Measurements from ENCODE around the gene FBL. TPM values are rescaled to one million over a fixed set of nuclear protein-coding genes. Genes with fewer than 3 reads are reported as not detected.

Gene FBL
- total RNA-seq, 1 donor from 2014 or later: 52.9 TPM

DNA sequence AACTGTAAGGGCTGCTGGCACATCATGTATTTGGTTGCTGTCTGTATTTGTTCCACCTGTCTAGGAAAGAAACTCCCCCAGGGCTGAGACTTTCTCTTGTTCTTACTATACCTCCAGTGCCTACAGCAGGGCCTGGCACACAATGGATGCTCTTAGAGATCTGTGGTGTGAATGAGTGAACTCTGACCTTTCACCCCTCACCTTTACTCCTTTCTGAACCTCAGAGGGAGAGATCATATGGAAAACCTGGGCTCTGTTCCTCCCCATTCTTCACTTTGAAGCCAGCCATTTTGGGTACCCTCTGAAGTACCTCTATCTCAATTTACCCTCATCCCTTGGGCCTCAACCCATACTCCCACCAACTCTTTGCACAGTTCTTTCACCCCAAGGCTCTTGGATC lies 15.3 kb downstream of the FBL start:
- intact Hi-C loops (cut with DNase I): no loop called here
- ATAC-seq (ENCODE audit: poor library complexity): no peak

DNA sequence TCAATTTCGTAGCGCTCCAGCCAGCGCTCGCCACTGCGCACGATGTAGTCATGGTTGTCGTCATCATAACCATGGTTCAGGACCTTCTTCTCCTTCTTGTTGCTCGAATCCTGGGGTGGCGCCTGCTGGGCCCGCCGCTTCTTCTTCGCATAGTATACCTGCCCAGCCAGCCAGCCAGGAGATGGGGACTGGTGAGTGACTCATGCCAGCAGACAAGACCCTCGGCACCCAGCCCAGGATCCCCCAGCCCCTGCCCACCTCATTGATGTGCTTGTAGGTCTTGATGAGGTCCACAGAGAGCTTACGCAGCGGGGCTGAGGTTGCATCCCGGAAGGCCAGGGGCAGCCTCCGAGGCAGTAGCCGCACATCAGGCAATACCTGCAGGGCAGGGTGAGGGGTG lies 15.8 kb downstream of the FBL start:
- DNase-seq (no peak), ATAC-seq (ENCODE audit: poor library complexity) (no peak)
- intact Hi-C loops (cut with DNase I): no loop called here

More for the DNA sequence above, 15.3 kb downstream of the FBL start:
- DNase-seq: no peak

DNA sequence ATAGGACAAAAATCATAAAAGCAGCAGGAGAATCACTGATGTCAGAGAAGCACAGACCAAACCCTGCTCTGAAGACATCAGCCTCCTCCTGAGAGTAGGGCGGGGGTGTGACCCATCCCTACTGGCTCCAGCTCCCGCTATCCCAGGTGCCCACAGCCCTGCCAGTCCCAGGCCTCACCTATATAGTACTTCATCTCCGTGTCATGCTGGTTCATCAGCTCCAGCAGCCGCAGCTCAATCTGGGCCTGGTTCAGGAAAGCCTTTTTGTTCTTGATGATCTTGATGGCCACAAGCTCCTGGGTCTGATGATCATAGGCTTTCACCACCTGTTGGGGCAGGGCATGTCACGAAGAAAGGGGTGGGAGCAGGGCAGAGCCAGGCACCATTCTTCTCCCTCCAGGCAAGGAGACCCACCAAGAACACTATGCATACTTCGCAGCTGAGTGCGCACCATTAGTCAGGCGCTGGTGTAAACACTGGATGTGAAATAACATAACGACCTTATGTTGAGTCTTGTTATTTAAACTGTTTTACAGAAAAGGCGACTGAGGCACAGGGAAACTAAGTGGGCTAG lies 16.4 kb downstream of the FBL start:
- intact Hi-C loops (cut with DNase I): no loop called here
- ATAC-seq (ENCODE audit: poor library complexity) (no peak), DNase-seq (no peak)

DNA sequence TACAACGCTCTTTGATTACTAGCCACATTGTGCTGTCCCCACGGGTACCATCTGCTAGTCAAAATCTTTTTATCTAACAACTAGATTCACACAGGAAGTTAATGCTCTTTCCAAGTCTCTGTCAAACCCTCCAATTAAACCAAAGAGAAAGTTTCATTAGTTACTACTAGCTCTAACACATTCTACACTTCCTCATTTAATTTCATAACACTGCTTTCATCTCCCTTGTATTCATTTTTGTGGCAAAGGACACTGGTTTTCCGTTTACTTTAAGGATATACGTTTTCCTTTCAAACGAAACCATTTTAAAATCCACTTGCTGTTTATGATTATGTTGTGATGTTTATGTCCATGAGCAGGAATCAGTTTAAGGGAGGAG lies 17.5 kb downstream of the FBL start:
- intact Hi-C loops (cut with DNase I): no loop called here
- DNase-seq (no peak), ATAC-seq (ENCODE audit: poor library complexity) (no peak)

DNA sequence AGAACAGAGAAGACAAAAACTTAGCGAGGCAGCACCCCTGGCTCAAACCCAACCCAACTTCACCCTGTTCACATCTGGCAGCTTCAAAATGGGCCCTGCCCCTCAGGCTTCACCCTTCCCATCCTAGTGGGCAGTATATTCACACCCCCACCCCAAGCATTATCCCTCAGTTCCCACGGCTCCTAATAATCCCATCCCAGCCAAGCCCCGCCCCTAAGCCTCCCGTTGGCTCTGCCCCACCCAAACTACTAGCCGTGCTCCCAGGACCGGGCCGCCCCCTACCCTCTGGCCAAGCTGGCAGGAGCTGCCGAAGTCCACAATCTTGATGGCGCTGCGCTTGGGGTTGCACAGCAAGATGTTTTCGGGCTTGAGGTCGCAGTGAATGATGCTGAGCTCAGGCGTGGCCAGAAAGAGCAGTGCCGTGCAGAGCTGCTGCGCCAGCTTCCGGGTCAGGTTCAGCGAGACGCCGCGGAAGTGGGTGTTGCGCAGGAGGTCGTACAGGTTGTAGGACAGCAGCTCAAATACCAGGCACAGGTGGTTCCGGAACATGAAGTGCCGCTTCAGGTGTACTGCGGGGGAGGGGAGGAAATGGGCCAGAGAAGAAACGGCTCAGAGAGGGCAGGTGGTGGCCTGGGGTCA lies 18.0 kb downstream of the FBL start:
- intact Hi-C loops (cut with DNase I): no loop called here
- DNase-seq (no peak), ATAC-seq (ENCODE audit: poor library complexity) (no peak)

DNA sequence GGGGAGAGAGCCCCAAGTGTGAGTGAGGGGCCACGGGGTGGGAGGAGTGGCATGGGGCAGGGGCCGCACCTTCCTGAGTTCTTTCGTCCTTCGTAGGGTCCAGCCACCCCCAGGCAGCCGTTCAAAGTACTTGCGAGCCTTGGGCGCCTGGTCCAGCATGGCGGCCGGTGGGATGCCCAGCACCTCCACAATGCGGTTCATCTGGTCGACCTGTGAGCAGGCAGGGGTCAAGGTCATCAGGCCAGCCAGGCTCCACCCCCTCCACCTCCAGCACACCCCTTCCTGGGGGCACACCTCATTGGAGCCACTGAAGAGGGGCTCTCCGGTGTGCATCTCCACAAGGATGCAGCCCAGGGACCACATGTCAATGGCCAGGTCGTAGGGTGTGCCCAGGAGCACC lies 19.0 kb downstream of the FBL start:
- ATAC-seq (ENCODE audit: poor library complexity) (no peak), DNase-seq (no peak)
- intact Hi-C loops (cut with DNase I): no loop called here

DNA sequence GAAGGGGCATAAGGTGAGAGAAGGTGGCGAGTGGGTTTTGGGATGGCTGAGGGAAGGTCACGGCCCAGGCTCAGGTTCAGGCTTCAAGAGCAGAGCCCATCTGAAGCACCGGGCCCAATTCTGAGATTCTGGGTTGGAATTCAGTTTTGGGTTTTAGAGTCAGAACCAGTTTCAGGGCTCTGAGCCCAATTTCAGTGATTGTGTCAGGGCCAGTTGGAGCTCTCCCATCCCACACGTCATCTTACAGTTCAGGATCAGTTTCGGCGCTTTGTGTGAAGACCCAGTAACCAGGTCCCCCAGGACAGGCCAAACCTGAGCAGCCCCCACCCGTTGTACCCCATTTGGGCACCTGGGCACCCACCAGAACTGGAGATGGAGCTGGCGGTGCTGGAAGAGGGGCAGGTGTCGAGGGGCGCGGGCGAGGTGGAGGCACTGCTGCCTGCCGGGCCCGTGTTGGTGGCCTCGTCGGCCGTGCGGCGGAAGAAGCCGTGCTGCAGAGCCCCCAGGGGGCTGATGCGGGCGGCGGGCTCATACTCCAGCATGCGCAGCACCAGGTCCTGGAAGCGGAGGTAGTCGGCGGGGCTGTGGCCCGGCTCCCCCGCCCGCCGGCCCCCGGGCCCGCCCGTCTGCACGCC lies 19.8 kb downstream of the FBL start:
- DNase-seq (no peak), ATAC-seq (ENCODE audit: poor library complexity) (no peak)
- intact Hi-C loops (cut with DNase I): no loop called here

DNA sequence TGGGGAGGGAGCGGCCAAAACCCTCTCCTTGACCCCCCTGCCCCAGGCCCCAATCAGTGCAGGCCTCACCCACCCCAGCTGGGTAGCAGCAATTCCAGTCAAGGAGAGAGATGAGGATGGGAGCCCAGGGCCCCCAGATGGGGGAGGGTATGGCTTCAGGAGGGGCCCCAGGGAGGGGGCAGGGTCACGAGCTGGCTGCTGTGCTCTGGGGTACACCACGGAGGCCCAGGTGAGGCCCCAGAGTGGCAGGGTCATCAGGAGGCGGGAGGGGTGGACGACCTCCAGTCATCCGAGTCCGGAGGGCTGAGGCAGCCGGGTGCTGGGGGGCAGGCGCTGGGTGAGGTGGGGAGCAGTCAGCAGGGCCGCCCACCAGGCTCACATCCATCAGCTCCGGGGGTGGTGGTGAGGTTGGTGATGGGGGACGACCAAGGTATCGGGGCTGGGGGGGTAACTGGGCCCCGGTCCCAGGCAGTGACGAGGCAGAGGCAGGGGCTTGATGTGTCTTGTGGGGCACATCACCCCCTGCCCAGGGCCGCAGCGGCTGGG lies 20.6 kb downstream of the FBL start:
- intact Hi-C loops (cut with DNase I): no loop called here
- DNase-seq: no peak
- no peak for ATAC-seq (ENCODE audit: poor library complexity)

DNA sequence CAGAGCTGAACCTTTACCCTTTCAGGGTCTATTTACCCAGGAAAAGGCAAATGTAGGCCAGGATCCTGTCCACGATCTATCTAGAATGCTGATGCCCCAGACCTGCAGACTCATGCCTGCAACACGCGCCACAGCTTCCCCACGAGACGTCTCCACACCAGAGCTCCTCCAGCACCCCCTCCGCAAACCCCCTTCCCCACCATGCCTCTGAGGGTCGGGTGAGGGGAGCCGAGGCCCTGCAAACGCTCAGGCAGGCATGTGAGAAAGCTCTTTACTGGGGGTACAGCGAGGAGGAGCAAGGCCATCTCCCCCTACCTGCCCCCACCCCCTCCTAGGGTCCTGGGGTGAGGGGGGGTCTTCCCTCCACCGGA lies 21.1 kb downstream of the FBL start:
- DNase-seq: no peak
- intact Hi-C loops (cut with DNase I): no loop called here
- peak; percentile 1 for ATAC-seq (ENCODE audit: poor library complexity)

DNA sequence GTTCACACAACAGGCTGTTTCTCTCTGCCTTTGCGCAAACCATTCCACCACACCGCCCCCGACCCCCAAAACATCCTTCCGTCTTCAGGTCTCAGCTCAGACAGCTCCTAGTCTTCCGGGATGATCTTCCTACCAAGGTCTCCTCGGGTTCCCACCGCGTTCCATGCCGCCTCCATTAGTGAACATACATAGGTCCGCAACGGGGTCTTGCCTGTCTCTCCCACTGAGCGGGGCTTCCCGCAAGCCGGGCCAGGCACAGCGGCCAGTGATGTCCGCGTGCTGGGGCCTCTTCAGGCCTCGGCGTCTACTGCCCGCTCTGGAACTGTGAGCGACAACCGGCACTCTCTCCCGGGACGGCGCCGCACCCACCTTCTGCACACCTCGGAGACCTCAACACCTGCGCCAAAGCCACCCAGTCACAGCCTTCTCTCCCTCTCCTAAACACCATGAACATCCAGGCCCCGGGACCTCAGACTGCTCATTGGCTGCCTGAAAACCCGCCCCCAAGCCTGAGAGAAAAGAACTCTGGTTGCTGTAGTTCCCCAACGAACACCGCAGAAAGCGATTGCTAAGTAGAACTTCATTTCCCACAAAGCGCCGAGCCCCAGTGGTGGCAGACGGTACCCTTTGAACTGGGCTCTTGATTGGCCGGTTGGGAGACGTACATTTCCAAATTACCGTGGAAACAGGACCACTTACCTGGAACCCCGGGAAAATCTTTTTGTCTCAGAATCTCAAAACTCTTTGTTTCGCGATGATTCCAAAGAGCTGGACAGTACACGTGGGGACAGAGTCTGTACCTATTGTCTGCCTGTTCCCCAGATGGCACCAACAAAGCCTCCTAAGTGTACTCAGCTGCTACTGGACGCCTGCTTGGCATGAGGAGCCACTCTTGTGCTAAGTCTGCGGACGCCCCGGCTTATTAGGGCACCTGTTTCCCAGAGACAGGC lies 21.8 kb downstream of the FBL start:
- intact Hi-C loops (cut with DNase I): no loop called here
- ATAC-seq (ENCODE audit: poor library complexity): peak; percentile 96
- peak; percentile 90 for DNase-seq

DNA sequence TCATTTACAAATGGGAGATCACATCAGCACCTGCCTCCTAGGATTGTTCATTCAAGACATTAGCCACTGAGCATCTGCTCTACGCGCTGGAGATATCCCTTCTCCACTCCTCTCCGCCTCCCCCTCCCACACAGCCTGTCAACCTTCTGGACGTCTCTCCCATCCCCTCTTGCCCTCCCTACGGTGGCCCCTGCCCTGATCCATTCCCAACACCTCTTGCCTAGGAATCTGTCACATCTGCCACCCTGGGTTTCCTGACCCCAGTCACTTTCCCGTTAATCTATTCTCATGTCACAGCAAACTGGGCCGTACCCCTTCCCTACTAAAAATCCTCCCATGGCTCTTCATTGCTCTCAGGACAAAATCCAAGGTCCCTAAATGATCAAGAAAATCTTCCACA lies 22.5 kb downstream of the FBL start:
- peak; percentile 11 for ATAC-seq (ENCODE audit: poor library complexity)
- intact Hi-C loops (cut with DNase I): no loop called here
- no peak for DNase-seq

DNA sequence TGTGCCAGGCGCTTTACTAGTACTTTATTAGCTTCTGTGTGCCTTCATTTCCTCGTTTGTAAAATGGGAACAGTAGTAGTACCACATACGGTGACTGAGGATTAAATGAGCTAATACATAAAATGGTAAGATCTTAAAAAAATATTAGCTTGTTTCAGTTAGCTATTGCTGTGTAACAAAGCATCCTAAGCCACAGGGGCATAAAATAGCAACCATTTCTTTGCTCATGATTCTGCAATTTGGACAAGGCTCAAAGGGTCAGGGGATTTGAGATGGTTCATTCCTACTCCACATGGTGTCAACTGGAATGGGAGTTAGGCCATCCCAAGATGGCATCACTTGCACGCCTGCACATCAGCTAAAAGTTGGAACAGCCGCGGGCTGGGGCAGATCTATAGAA lies 25.5 kb downstream of the FBL start:
- no peak for DNase-seq
- ATAC-seq (ENCODE audit: poor library complexity): no peak
- intact Hi-C loops (cut with DNase I): no loop called here

DNA sequence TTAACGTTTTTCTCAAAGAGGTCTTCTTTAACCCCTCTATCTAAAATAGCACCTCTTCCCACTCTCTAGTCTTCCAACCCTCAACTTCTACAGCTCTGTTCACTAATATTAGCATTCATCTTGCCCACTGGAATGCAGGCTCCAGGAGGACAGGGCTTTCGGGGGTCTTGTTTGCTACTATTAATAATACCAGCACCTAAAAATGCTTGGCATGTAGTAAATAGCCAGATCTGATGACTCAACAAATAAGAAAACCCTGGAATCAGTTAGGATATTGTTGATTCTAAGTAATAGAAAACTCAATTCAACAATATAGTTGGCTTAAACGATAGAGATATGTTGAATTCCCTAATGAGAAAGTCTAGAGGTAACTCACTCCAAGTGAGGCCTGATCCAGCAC lies 26.4 kb downstream of the FBL start:
- DNase-seq (no peak), ATAC-seq (ENCODE audit: poor library complexity) (no peak)
- intact Hi-C loops (cut with DNase I): loop anchor here (10.0 kb wide), 1 partner anchor 155 kb away; the partner anchor contains the start of gene PSMC4

DNA sequence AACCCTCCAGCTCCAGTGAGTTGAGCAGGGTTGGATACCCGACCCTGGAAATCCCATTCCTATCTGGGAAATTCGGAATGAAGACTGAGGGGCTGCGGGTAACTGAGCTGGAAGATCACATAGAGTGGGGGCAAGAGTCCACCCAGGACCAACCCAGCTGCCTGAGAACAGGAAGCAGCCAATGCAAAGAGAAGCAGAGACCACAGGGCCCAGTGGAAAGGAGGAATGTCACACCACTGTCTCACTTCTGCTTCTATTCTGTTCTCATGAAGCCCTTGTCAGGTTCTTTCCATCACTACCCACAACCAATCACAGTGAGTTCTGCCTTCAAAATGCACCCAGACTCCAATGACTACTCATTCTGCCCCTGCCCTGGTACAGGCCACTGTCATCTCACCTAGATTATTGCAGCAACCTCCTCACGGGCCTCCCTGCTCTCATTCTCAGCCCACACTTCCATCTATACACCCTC lies 27.5 kb downstream of the FBL start:
- no peak for DNase-seq
- intact Hi-C loops (cut with DNase I): loop anchor here (10.0 kb wide), 1 partner anchor 156 kb away; the partner anchor contains the start of gene PSMC4
- no peak for ATAC-seq (ENCODE audit: poor library complexity)

DNA sequence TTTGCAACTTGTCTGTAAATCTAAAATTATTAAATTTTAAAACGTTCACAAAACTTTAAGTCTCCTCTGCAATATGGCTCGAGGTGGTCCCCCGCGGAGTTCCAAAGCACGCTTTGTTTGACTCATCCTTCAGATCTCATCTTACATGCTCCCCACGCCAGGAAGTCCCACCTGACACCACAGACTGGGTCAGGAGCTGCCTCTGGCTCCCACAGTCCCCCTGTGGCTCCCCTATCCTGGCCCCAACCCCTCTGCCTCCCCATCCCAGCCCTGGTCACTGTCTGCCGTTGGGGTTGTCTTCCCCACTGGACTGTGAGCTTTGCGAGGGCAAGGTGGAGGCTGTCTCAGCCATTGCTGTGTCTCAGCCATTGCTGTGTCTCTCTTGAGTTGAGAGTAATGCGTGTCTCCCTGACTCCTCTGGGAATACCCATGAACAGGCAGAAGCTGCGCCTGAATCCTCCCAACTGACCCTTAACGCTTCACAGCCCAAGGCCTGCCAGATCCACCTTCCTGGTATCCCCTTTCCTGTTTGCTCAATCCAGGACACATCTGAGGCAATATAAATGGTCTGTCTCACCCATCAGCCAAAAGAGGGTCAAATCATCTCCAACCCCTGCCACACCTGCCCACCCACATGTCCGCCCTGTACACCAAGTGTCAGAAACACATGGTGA lies 28.2 kb downstream of the FBL start:
- ATAC-seq (ENCODE audit: poor library complexity) (no peak), DNase-seq (no peak)
- intact Hi-C loops (cut with DNase I): loop anchor here (10.0 kb wide), 1 partner anchor 157 kb away; the partner anchor contains the start of gene PSMC4

DNA sequence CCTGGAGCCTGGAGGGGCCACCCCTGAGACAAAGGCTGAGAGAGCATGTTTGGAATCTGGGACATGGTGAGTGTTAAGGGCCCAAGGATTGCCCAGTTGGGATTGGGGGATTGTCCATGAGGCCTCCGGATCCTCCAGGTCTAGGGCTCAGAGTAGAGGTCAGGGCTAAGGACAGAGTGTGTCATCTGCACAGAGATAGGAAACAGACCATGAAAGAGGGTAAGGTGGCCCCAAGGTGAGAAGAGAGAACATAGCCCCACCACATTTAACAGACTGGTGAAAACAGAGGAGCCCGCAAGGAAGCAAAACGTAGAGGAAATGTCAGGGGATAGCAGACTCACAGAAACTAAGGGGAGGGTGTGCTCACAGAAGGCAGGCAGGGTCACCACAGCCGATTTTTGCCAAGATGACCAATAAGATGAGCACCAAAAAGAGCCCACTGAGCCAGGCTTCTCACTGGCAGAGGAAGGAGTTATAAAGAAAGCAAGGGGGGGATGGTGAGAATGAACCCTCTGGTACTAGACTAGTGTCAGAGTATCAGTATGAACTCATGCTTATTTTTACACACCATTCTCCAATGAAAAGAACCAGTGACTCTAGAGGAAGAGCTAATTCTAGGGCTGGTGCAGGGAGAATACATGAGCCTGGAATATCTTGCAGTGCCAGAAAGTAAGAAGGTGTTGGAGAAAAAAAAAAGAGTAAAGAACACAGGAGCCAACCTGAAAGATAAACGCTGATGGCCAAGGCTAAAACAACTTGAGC lies 29.7 kb downstream of the FBL start:
- ATAC-seq (ENCODE audit: poor library complexity) (peak; percentile 86), DNase-seq (no peak)
- intact Hi-C loops (cut with DNase I): loop anchor here (10.0 kb wide), 1 partner anchor 158 kb away; the partner anchor contains the start of gene PSMC4

DNA sequence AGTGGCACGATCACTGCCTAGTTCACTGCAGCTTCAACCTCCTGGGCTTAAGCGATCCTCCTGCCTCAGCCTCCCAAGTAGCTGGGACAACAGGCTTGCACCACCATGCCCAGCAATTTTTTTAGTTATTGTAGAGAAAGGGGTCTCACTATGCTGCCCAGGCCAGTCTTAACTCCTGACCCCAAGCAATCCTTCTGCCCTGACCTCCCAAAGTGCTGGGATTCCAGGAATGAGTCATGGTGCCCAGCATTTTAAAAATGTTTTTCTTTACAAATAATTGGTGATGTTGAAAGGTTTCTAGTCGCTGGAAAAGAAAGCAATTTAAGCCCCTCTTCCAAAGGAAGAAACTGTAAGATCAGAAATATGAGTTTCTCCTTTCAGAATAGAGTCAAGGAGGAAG lies 31.6 kb downstream of the FBL start:
- intact Hi-C loops (cut with DNase I): loop anchor here (10.0 kb wide), 1 partner anchor 160 kb away; the partner anchor contains the start of gene PSMC4
- DNase-seq (no peak), ATAC-seq (ENCODE audit: poor library complexity) (no peak)

All from Right ventricle myocardium superior (tissue), 1 donor.